Liver (tissue), 9 donors: ENCODE measurements around the gene NEFH. TPM values are rescaled to one million over a fixed set of nuclear protein-coding genes. Genes with fewer than 3 reads are reported as not detected.

Experiments
- DNase-seq: peaks from one replicate; pipeline ENCODE4 v3.0.0-alpha.2; 2017; ENCODE audit warnings: low spot score
- H3K27ac ChIP-seq, 2 donors: one replicate each; pipeline ENCODE4 v1.7.0; 2013; ENCODE audit warnings: inconsistent platforms in 2 of 2, low read length in 2 of 2, control low read depth in 1 of 2, low read depth in 1 of 2, mild to moderate bottlenecking in 1 of 2
- H3K27me3 ChIP-seq, 4 donors: one replicate each; pipeline versions ENCODE4 v1.6.1 to v1.7.0; 2013; ENCODE audit warnings: low read length in 3 of 4, inconsistent platforms in 1 of 4, mild to moderate bottlenecking in 1 of 4, moderate library complexity in 1 of 4; ENCODE audit not compliant: control insufficient read depth in 4 of 4, insufficient read depth in 4 of 4
- H3K36me3 ChIP-seq, 4 donors: one replicate each; pipeline versions ENCODE4 v1.6.1 to v1.7.0; 2013; ENCODE audit warnings: low read length in 3 of 4, mild to moderate bottlenecking in 3 of 4, low read depth in 1 of 4, moderate library complexity in 1 of 4; ENCODE audit not compliant: control insufficient read depth in 4 of 4, insufficient read depth in 3 of 4
- H3K4me1 ChIP-seq, 4 donors: one replicate each; pipeline versions ENCODE4 v1.6.1 to v1.7.0; 2013; ENCODE audit warnings: low read length in 3 of 4, mild to moderate bottlenecking in 3 of 4, moderate library complexity in 1 of 4; ENCODE audit not compliant: control insufficient read depth in 4 of 4, insufficient read depth in 4 of 4
- H3K4me3 ChIP-seq, 3 donors: one replicate each; pipeline versions ENCODE4 v1.6.1 to v1.7.0; 2013; ENCODE audit warnings: low read length in 3 of 3, control low read depth in 1 of 3, low read depth in 1 of 3, mild to moderate bottlenecking in 1 of 3
- H3K9ac ChIP-seq, 2 donors: one replicate each; pipeline ENCODE4 v1.7.0; 2013; ENCODE audit warnings: low read length in 2 of 2, mild to moderate bottlenecking in 2 of 2, moderate library complexity in 2 of 2, control low read depth in 1 of 2, low read depth in 1 of 2
- H3K9me3 ChIP-seq, 4 donors: one replicate each; pipeline versions ENCODE4 v1.6.1 to v1.7.0; 2013; ENCODE audit warnings: low read length in 3 of 4; ENCODE audit not compliant: control insufficient read depth in 4 of 4
- CTCF ChIP-seq: fragments of 150-350 bp; IDR thresholded peaks from 2 replicates; pipeline ENCODE4 v1.5.1; 2017; ENCODE audit warnings: improper control_type of control experiment, low read depth, low read length; ENCODE audit not compliant: missing input control
- EGR1 ChIP-seq, 2 donors: IDR thresholded peaks; 2 replicates each; pipeline ENCODE4 v1.6.1; 2016 to 2018; ENCODE audit warnings: antibody characterized with exemption in 2 of 2, low read depth in 2 of 2
- FOXA1 ChIP-seq: IDR thresholded peaks from 2 replicates; pipeline ENCODE4 v1.6.1; 2016; ENCODE audit warnings: antibody characterized with exemption
- GABPA ChIP-seq, 2 donors: IDR thresholded peaks in 1 of 2; conservative IDR thresholded peaks in 1 of 2; 2 replicates each; pipeline ENCODE4 v1.6.1; 2016; ENCODE audit warnings: antibody characterized with exemption in 2 of 2, mild to moderate bottlenecking in 1 of 2, moderate library complexity in 1 of 2
- JUND ChIP-seq, 2 donors: IDR thresholded peaks; 2 replicates each; pipeline ENCODE4 v1.6.1; 2016; ENCODE audit warnings: antibody characterized with exemption in 2 of 2
- MAX ChIP-seq: IDR thresholded peaks from 2 replicates; pipeline ENCODE4 v1.6.1; 2016; ENCODE audit warnings: antibody characterized with exemption
- NR2F2 ChIP-seq: IDR thresholded peaks from 2 replicates; pipeline ENCODE4 v1.6.1; 2016; ENCODE audit warnings: antibody characterized with exemption
- RAD21 ChIP-seq, 2 donors: IDR thresholded peaks; 2 replicates each; pipeline ENCODE4 v1.6.1; 2016; ENCODE audit warnings: antibody characterized with exemption in 2 of 2, mild to moderate bottlenecking in 2 of 2
- RXRA ChIP-seq, 2 donors: IDR thresholded peaks; 2 replicates each; pipeline ENCODE4 v1.6.1; 2017 to 2018; ENCODE audit warnings: antibody characterized with exemption in 2 of 2, mild to moderate bottlenecking in 1 of 2
- TAF1 ChIP-seq: conservative IDR thresholded peaks from 2 replicates; pipeline ENCODE4 v1.6.1; 2016; ENCODE audit warnings: antibody characterized with exemption, mild to moderate bottlenecking
- YY1 ChIP-seq: IDR thresholded peaks from 2 replicates; pipeline ENCODE4 v1.6.1; 2016; ENCODE audit warnings: antibody characterized with exemption, mild to moderate bottlenecking
- ZBTB33 ChIP-seq: IDR thresholded peaks from 2 replicates; pipeline ENCODE4 v1.6.1; 2016; ENCODE audit warnings: antibody characterized with exemption
- WGBS: extraction: QIAGEN DNeasy Blood & Tissue Kit; methylation state at CpG from one replicate; pipeline ENCODE4 v1.1.7; 2013; 5-methylcytosine and 5-hydroxymethylcytosine counted together
- polyA plus RNA-seq, 2 donors: library from polyadenylated mRNA; stranded (reverse) in 1 of 2; unstranded in 1 of 2; fragments of 200-250 nt in 1 of 2; fragments of >200 nt in 1 of 2; fragmentation: Nextera tagmentation in 1 of 2; extraction: Ambion mirVana in 1 of 2; gene quantifications; one replicate each; pipeline versions ENCODE4 v1.2.1 to v1.2.3, GENCODE V29; 2013 to 2015
- total RNA-seq, 2 donors: library from RNA; depleted of rRNA; stranded (reverse); fragments of >200 nt; gene quantifications; one replicate each; pipeline ENCODE4 v1.2.3, GENCODE V29; 2014
- donor health status: healthy.
- donor health status: healthy.
- donor health status: healthy.
- donor health status: healthy.
- donor health status: healthy.

Gene NEFH
- total and polyA plus RNA-seq, 4 donors, result 0.04 to 1.6 (median 0.21) TPM

GRCh38 chr22:29482726-29483125 lies 2.7 kb downstream of the NEFH start:
- H3K9ac ChIP-seq, result no peak overlapping the region
- H3K27me3 ChIP-seq, result peaks cover 0 to 8% (median 3%) of the 10 kb centered on the region in 4 donors
- H3K9me3 ChIP-seq, result peaks cover 0 to 2% (median 0%) of the 10 kb centered on the region in 4 donors
- peaks cover 9 to 18% (median 13%) of the 10 kb centered on the region in 4 donors for H3K4me1 ChIP-seq
- H3K4me3 ChIP-seq, result no peak overlapping the region
- WGBS, result 90% methylated on average over 7 of the region's 7 CpGs
- TF ChIP-seq TAF1, result no peak
- TF ChIP-seq FOXA1, result no peak
- no peak for TF ChIP-seq NR2F2
- TF ChIP-seq CTCF, result no peak
- no peak for TF ChIP-seq YY1
- TF ChIP-seq JUND (IDR thresholded peaks at IDR 0.05), result no peak
- TF ChIP-seq MAX, result no peak
- DNase-seq, result no peak
- H3K36me3 ChIP-seq, result no peaks in the 10 kb centered on the region
- H3K27ac ChIP-seq, result no peak overlapping the region

- peaks cover 0 to 2% (median 0%) of the 10 kb centered on the region in 4 donors for H3K9me3 ChIP-seq
- H3K4me3 ChIP-seq, result no peak overlapping the region
- no peak for DNase-seq
- WGBS, result 98% methylated on average over 13 of the region's 13 CpGs
- H3K9ac ChIP-seq, result no peak overlapping the region
- TF ChIP-seq RXRA (IDR thresholded peaks at IDR 0.05), result no peak
- no peak for TF ChIP-seq GABPA (IDR thresholded peaks at IDR 0.05 in 1 of 2, conservative IDR thresholded peaks at IDR 0.05 in 1 of 2)
- TF ChIP-seq CTCF, result no peak
- no peak for TF ChIP-seq EGR1 (IDR thresholded peaks at IDR 0.05; ENCODE audit: low read depth in 2 of 2)
- TF ChIP-seq MAX, result no peak
- no peak overlapping the region for H3K27ac ChIP-seq
- peaks cover 9 to 18% (median 13%) of the 10 kb centered on the region in 4 donors for H3K4me1 ChIP-seq
- H3K27me3 ChIP-seq, result peaks cover 0 to 8% (median 3%) of the 10 kb centered on the region in 4 donors
- H3K36me3 ChIP-seq, result no peaks in the 10 kb centered on the region
Observed at GRCh38 chr22:29483254-29483653, 3.2 kb downstream of the NEFH start.

GRCh38 chr22:29484642-29485041 lies 4.6 kb downstream of the NEFH start:
- Histone ChIP-seq H3K4me3 (no peak overlapping the region), H3K36me3 (no peaks in the 10 kb centered on the region), H3K9me3 (peaks cover 0 to 2% (median 0%) of the 10 kb centered on the region in 4 donors), H3K4me1 (peaks cover 9 to 18% (median 13%) of the 10 kb centered on the region in 4 donors), H3K9ac (no peak overlapping the region), H3K27ac (no peak overlapping the region), H3K27me3 (peaks cover 0 to 3% (median 1%) of the 10 kb centered on the region in 4 donors)
- DNase-seq, result no peak
- no peak for TF ChIP-seq YY1
- TF ChIP-seq EGR1 (IDR thresholded peaks at IDR 0.05; ENCODE audit: low read depth in 2 of 2), result no peak
- no peak for TF ChIP-seq ZBTB33
- TF ChIP-seq RAD21 (IDR thresholded peaks at IDR 0.05), result no peak
- WGBS, result 99% methylated on average over 3 of the region's 3 CpGs
